GM12891 (cell line): ENCODE data around the gene GRM7.

Experiments used
- POLR2A ChIP-seq: IDR thresholded peaks from 2 replicates; pipeline ENCODE4 v1.6.1; 2011; ENCODE audit warnings: low read depth, low read length, control low read depth
- POLR2AphosphoS5 ChIP-seq: IDR thresholded peaks from 2 replicates; pipeline ENCODE4 v1.6.1; 2011; ENCODE audit warnings: low read depth, low read length, control low read depth
- POU2F2 ChIP-seq: IDR thresholded peaks from 2 replicates; pipeline ENCODE4 v1.6.1; 2011; ENCODE audit warnings: low read depth, mild to moderate bottlenecking, control low read depth, low read length, moderate library complexity
- SPI1 ChIP-seq: IDR thresholded peaks from 2 replicates; pipeline ENCODE4 v1.6.1; 2011; ENCODE audit warnings: low read depth, low read length, control low read depth
- TAF1 ChIP-seq: IDR thresholded peaks from 2 replicates; pipeline ENCODE4 v1.6.1; 2011; ENCODE audit warnings: low read depth, low read length, control low read depth

GRCh38 chr3:6878731-6879130 lies 17.8 kb downstream of the GRM7 start:
- TF ChIP-seq POLR2AphosphoS5: no peak
- no peak for TF ChIP-seq POLR2A
- TF ChIP-seq TAF1: no peak
- no peak for TF ChIP-seq POU2F2
- TF ChIP-seq SPI1: no peak
